ENCODE results near the gene COPZ1. TPM values are rescaled to one million over a fixed set of nuclear protein-coding genes. Genes with fewer than 3 reads are reported as not detected.

The COPZ1 gene
- total RNA-seq, 4 donors from 2014 or later: 91.8 to 145 (median 107) TPM

DNA sequence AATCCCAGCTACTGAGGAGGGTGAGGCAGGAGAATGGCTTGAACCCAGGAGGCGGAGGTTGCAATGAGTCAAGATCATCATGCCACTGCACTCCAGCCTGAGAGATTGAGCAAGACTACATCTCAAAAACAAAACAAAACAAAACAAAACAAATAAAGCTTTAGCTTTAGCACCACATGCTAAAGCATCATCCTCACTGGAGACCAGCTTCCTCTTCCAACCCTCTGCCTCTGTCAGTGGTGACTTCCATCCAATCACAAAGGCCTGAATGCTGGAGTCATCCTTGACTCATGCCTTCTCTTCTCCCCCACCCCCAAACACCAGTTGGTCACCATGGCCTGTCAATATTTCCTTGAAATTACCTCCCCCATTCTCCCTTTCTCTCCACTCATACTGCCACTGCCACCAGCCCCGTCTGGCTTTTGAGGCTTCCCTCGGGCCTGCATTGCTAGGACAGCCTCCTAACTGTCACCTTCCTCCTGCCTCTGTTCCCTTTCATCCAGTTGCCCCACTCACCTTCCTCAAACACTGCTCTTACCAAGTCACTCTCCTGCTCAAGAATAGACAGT lies 58.2 kb downstream of the COPZ1 start:
- Histone ChIP-seq H3K9me3 (no peaks in the 10 kb centered on the region), H3K27me3 (no peaks in the 10 kb centered on the region), H3K36me3 (no peaks in the 10 kb centered on the region), H3K4me1 (peaks cover 45 to 62% of the 10 kb centered on the region in 2 donors), H3K27ac (peak overlapping the region in 2 of 4 donors; percentile 43 to 78), H3K4me3 (no peak overlapping the region)
- intact Hi-C loops (cut with DNase I; ENCODE audit: low total_unique reads) (no loop called here), in situ Hi-C loops (cut with MboI; ENCODE audit: low sequenced_read_pairs in 4 of 4) (no loop called here)
- peak in 1 of 2 donors; percentile 20 for ATAC-seq
- TF ChIP-seq, protein P1, sequence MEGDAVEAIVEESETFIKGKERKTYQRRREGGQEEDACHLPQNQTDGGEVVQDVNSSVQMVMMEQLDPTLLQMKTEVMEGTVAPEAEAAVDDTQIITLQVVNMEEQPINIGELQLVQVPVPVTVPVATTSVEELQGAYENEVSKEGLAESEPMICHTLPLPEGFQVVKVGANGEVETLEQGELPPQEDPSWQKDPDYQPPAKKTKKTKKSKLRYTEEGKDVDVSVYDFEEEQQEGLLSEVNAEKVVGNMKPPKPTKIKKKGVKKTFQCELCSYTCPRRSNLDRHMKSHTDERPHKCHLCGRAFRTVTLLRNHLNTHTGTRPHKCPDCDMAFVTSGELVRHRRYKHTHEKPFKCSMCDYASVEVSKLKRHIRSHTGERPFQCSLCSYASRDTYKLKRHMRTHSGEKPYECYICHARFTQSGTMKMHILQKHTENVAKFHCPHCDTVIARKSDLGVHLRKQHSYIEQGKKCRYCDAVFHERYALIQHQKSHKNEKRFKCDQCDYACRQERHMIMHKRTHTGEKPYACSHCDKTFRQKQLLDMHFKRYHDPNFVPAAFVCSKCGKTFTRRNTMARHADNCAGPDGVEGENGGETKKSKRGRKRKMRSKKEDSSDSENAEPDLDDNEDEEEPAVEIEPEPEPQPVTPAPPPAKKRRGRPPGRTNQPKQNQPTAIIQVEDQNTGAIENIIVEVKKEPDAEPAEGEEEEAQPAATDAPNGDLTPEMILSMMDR (IDR thresholded peaks at IDR 0.05 in 4 of 5, conservative IDR thresholded peaks at IDR 0.05 in 1 of 5): no peak
- TF ChIP-seq POLR2A (IDR thresholded peaks at IDR 0.05): no peak
- DNase-seq: no peak

DNA sequence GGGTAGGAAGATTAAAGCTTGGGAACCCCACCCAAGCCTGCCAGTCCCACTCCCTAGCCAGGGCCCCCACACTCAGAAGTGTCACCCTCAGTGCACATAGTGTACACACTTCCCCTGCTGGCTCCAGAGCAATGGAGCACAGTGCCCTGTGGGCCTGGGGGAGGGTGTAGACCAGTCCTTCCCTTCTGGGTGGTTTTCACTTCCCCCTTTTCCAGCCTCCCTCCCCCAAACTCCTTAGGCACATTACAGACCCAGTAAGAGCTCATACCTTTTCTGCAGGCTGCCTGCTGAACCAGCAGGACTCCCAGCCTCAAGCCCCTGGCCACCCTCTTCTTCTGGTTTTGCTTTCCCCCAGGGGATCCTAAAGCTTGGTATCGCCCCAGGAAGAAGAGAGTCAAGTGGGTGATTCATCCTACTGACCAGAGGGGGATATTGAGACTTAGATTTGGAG lies 59.7 kb downstream of the COPZ1 start, which contains the start of gene ZNF385A:
TSS of gene ZNF385A (minus strand) at position 143 of the 451 bp plus-strand sequence. CDS start 219 bp downstream, outside the sequence.
- Histone ChIP-seq H3K27ac (peak within 1 kb of the TSS; percentile 50 to 78 (median 64)), H3K4me3 (peak within 1 kb of the TSS; percentile 31 to 45 (median 37)), H3K27me3 (no peaks in the 10 kb centered on the region), H3K4me1 (peaks cover 35 to 63% of the 10 kb centered on the region in 2 donors), H3K36me3 (no peaks in the 10 kb centered on the region), H3K9me3 (no peaks in the 10 kb centered on the region)
- TF ChIP-seq, protein P1 (IDR thresholded peaks at IDR 0.05 in 4 of 5, conservative IDR thresholded peaks at IDR 0.05 in 1 of 5): no peak
- no peak for TF ChIP-seq POLR2A (IDR thresholded peaks at IDR 0.05)
- in situ Hi-C loops (cut with MboI; ENCODE audit: low sequenced_read_pairs in 4 of 4) (no loop called here), intact Hi-C loops (cut with DNase I; ENCODE audit: low total_unique reads) (no loop called here)
- DNase-seq: no peak
- ATAC-seq: no peak

DNA sequence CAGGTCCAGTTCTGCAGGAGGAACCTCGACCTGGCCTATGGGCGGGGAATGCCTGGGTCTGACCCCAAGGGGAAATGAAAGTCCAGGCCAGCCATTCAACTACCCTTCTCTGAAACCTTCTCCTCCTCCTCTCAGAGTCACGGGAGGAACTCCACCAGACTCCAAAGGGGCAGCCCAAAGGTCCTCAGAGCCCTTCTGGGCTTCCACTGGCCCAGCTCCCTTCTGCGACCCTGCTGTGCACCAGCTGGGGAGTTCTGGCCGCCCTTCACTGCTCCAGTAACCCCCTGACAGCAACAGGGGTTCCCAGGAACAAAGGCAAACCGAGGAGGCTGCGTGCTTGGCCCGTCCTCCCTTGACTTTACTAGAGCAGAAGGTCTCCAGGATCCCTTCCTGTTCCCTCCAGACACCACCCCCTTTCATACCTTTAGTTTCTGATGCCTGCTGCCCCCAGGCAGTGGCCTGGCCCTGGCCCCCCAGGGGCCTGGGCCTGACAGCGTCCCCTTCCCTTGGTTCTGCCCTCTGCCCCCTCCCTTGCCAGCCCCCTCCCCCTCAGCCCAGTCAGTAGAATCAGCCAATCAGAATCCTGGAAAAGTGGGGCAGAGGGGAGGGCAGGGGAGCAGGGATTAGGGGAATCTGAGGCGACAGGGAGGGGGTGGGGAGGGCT lies 60.5 kb downstream of the COPZ1 start:
- peak; percentile 23 to 49 for ATAC-seq
- Histone ChIP-seq H3K36me3 (no peaks in the 10 kb centered on the region), H3K27me3 (no peaks in the 10 kb centered on the region), H3K4me1 (peaks cover 35 to 57% of the 10 kb centered on the region in 2 donors), H3K9me3 (no peaks in the 10 kb centered on the region), H3K27ac (peak overlapping the region; percentile 50 to 78 (median 64)), H3K4me3 (peak overlapping the region; percentile 31 to 45 (median 37))
- intact Hi-C loops (cut with DNase I; ENCODE audit: low total_unique reads): no loop called here
- TF ChIP-seq, protein P1 (IDR thresholded peaks at IDR 0.05 in 4 of 5, conservative IDR thresholded peaks at IDR 0.05 in 1 of 5): no peak
- peak in 1 of 2 donors; percentile 59 for TF ChIP-seq POLR2A (IDR thresholded peaks at IDR 0.05)
- in situ Hi-C loops (cut with MboI; ENCODE audit: low sequenced_read_pairs in 4 of 4): no loop called here
- DNase-seq: no peak

GRCh38 chr12:54386403-54387113 lies 61.6 kb downstream of the COPZ1 start:
- Histone ChIP-seq H3K9me3 (no peaks in the 10 kb centered on the region), H3K27me3 (no peaks in the 10 kb centered on the region), H3K4me3 (no peak overlapping the region), H3K36me3 (no peaks in the 10 kb centered on the region), H3K4me1 (peaks cover 34 to 53% of the 10 kb centered on the region in 2 donors), H3K27ac (peak overlapping the region; percentile 50 to 78 (median 64))
- TF ChIP-seq POLR2A (IDR thresholded peaks at IDR 0.05): peak in 1 of 2 donors; percentile 38
- TF ChIP-seq, protein P1 (IDR thresholded peaks at IDR 0.05 in 4 of 5, conservative IDR thresholded peaks at IDR 0.05 in 1 of 5): no peak
- ATAC-seq (peak; percentile 7 to 10), DNase-seq (no peak)
- in situ Hi-C loops (cut with MboI; ENCODE audit: low sequenced_read_pairs in 4 of 4) (no loop called here), intact Hi-C loops (cut with DNase I; ENCODE audit: low total_unique reads) (no loop called here)

Data from gastrocnemius medialis (tissue), 4 donors.